Hematopoietic multipotent progenitor cell treated with erythropoietin and hydrocortisone succinate and interleukin-3 and kit ligand, for 6 days (in vitro differentiated cells): ENCODE data around the gene CKS2.
A peak's percentile ranks its signal among the peaks of the same experiment; 100 is the strongest.
"Not testable (repeated sequence)": the region's sequence is repeated elsewhere in the genome, so short reads cannot be mapped to it uniquely, and the experiment has no call there.

Experiments used
- DNase-seq: peaks from one replicate; pipeline ENCODE4 v3.0.0-alpha.2; 2015

CKS2 gene

DNA sequence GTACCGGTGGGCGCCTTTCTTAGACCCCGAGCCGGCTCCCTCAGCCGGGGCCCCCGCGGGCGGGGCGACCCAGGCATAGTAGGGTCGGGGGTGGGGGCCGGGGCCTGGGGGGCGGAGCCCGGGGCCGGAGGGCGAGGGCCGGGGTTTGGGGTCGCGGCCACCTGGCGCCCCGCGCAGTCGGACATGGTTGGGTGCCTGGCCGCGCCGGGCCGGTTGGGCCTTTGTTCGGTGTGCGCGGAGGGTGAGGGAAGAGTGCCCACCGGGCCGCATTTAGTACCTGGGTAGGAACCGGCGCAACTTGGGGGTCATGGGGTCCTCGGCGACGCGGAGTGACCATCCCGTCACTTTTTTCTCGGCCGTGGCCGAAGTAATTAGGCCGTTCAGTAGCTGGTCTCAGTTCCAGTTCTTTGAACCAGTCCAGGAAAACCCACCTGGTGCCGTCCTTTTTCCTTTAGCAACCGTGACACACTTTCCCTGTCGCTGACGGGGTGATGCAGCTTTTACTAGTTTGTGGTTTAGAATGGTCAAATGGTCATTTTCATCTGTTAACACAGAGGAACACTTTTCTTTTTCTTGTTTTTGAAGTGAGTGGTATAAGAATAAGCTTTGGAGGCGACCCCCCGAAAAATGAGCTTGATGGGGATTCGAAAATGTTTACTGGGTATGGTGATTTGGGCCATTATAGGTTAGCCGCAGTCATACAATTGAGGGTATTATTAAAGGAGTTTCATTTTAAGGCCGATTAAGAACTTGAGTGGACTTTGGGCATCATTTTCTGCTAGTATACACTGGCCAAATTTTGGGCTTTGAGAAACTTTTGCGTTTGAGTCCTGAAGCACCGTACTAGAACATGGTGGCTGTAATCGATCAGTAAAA, 589 bp downstream of the CKS2 start:
- peak; percentile 40 for DNase-seq

DNA sequence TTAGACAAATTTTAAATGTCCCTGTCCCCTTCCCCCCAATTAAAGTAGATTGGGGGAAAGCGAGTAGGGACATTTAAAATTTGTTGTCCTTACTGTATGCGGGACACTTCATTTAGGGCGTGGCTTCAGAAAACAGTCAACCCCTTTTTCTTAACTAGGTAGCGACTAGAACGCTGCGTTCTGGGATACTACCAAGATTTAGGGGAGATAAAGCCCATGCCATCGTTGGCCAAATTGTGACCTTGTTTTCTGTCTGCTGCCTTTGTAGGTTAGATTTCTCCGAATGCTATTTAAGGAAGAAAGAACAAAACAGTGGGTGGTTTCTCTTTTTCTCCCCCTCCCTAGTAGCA, 1.2 kb downstream of the CKS2 start:
- peak; percentile 85 for DNase-seq

DNA sequence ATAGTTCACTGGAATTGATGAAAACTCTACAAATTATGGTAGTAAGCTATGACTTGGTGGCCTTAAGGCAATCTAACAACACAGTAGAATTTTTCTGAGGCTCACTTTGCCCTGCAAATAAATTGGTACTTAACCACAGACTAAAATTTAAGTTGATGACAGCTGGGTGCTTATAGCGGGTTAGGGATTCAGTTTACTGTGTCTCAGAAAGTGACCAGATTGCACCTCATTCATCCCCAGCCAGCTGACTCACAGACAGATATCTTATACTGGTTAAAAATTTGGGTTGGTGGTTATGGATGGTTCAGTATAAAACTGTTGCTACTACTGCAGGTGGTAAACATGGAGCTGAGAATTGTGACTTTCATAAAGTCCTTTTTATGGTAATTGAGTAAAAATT, 2.8 kb downstream of the CKS2 start:
- peak; percentile 28 for DNase-seq

DNA sequence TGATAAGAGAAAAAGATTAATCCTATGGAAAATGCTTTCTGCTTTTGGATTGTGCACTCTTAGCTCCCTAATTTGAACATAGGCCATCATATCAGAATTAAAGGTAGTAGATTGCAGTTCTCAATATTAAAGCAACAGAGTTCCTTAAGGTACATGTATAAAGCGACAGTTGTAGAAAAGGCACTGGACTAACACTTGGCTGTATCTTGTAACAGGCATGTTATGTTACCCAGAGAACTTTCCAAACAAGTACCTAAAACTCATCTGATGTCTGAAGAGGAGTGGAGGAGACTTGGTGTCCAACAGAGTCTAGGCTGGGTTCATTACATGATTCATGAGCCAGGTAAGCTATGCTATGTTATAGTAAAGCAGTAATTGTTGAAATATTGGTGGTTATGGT, 4.0 kb downstream of the CKS2 start:
- no peak for DNase-seq

DNA sequence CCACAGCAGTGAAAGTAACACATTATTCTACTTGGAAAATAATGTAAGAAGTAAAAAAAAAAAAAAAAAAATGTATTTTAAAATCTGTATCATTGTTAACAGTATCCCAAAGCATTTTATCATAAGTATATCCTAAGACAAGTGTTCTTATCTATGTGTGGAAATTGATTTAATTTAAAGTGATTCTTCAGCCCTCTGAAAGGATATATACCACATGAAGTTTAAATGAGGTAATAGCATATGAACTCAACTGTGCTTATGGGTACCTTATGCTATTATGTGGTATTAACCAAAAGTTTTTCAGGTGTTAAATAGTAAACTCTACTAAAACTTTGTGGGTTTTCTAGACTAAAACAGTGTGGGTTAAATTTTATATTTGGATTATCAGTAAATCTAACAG, 4.5 kb downstream of the CKS2 start:
- DNase-seq, result no peak

DNA sequence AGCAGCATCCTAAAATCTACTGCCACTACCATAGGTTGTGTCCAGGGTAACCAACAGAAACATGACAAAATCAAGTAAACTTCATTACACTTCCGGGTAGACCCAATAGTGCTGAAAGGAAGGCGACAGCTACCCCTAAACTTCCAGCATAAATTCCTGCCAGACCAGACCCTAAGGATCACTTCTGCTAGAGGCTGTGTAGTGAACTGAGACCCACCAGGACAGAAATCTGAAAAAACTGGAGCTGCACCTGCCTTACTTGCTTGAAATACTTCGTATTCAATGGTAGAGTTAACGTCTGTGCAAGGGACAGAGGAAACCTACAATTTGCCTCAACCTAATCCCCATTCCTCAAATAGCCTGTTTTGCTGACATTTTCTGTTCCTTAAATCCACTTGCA, 6.3 kb downstream of the CKS2 start:
- DNase-seq, result no peak

DNA sequence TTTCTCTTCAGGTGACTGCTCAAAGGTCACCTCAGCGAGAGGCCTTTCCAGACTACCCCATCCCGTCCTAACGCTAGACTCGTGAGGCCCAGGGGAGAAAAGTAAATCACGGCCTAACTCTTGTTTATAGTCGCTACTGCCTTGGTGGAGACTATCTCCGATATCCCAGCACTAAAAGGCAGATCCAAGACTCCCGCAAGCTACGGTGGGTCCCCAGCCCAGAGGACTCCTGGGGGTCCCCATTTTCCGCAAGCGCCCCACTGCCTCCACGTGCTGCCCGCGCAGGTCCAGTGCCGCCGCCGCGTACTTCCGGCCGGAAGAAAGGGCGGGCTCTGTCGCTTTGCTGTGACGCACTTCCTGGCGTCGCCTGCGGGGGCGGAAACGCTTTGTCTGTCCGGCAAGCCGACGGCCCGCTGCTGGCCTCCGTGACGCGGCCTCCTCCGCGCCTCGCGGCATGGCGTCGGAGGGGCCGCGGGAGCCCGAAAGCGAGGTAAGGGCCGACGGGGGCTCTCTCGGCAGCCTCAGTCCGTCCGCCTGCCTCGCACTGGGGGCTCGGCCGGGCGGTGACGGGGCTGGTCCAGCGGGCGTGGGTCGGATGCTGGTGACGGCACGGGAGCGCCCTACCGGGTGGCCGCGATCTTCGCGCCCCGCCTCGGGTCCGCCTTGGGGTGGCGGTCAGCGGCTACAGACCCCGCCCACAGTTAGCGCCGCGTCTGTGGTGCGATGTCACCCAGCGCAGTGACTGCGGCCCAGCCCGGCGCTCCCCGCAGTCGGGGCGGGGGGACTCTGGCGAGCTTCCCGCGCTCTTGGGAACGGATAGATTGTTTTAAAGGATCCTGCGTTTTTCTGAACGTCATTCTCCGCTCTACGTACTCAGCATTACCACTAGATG, 7.4 kb downstream of the CKS2 start, which contains the start of gene SECISBP2:
Gene SECISBP2 (plus strand): TSS at position 378 of the 892 bp plus-strand sequence. CDS start 77 bp downstream, at position 455.
- peak; percentile 98 for DNase-seq

DNA sequence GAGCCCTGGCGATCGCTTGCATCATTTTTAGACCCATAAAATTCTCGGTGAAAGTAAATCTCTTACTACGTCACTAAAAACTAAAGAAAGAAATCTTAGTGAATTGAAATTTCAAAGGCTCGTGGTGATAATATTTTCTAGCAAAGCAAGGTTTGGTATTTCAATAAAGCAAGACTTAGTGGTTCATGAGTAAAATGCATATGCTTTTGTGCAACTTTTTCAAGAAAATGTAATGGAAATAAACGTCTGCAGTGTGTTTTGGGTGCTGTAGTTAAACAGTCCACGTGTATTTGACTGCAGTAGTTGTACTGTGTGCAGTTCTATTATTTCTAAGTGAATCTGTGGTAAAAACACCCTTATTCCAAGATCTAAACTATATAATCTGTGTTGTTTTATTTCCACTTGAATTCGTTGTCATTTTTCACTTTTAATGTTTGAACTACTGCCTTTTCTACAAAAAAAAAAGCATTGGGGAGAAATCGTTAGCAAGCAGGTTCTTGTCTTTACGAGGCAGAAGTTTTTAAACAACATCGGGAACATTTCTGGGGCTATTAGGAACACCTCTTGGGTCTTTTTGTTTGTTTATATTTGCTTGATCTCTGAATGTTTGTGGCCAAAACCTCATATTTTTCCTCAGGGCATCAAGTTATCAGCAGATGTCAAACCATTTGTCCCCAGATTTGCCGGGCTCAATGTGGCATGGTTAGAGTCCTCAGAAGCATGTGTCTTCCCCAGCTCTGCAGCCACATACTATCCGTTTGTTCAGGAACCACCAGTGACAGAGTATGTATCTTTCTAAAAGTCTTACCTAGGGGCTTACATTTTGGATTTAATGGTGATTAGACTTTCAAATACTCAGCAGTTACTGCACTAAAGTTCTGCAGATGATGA, 8.3 kb downstream of the CKS2 start:
- peak; percentile 56 for DNase-seq

DNA sequence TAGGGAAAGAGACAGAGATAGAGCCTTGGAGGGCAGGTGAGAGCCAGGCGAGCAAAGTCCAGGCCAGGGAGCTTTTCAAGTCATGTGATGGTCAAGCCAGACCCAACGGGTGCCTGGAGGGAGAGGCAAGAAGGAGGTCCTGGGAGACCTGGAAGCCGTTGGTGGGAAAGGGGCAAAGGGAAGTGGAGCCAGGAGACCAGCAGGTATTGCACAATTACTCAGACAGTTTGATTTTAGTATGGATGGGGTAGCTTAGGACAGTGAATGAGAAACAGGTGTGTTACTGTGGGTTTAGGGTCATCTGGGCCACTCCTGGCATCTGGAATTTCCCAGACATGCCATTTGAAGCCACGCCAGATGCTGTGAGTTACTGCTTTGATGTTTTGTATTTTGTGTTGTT, 12.4 kb downstream of the CKS2 start:
- DNase-seq, result no peak

DNA sequence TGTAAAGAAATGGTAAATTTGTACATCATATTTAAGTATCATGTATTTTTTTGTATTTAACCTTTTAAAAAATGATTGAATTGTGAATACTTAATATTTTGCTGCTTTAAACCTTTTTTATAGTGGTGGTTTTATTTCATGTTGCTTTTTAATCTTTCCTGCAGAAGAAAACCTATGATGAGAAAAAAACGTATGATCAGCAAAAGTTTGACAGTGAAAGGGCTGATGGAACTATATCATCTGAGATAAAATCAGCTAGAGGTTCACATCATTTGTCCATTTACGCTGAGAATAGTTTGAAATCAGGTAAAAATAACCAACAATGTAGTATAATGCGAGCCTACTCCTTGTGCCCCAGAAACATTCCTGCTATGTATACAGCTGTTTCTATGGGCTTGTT, 14.7 kb downstream of the CKS2 start:
- DNase-seq, result no peak

DNA sequence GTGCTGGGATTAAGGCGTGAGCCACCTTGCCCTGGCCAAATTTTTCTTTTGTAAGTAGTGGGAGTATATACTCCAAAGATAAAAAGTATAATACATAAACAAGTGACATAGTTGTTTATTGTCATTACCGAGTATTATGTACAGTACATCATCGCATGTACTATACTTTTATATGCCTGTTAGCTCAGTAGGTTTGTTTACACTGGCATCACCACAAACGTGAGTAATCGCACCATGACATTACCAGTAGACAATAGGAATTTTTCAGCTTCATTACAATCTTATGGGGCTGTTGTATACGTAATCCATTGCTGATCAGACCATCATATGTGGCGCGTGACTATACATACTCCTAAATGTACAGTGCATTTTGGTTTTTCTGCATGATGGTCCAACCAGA, 17.1 kb downstream of the CKS2 start:
- DNase-seq, result no peak

DNA sequence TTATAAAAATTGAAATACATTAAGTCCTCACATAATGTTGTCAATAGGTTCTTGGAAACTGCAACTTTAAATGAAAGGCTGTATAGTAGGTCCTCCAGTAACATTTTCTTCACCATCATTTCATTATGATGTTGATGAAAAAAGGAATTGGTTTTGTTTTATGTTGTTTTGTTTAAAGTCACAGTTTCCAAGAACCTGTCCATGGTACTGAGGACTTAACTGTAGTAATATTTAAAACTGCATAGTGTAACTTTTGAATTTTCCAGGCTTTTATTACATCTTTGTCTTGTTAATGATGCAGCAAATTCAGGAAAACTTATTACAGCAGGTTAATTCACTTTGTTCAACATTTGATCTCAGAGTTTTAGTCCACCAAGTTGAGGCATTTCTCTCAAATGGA, 18.9 kb downstream of the CKS2 start:
- no peak for DNase-seq

DNA sequence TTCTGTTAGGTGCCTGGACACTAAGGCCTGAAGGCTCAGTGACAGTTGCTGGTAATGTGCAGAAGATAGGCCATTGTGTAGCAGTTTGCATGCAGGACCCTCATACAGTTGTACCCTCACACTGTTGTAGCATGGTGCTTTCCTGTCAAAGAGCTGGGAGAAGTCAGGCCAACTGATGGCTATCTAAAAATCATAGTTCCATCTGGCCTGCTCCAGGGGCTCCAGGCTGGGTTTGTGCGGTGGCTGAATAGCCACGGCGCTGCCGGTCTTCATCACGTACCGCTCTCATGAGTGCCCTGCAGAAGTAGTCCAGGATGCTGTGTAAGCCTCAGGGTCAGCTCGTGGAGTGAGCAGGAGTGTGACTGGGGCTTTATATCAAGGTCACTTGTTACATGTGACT, 19.5 kb downstream of the CKS2 start:
- DNase-seq, result no peak

DNA sequence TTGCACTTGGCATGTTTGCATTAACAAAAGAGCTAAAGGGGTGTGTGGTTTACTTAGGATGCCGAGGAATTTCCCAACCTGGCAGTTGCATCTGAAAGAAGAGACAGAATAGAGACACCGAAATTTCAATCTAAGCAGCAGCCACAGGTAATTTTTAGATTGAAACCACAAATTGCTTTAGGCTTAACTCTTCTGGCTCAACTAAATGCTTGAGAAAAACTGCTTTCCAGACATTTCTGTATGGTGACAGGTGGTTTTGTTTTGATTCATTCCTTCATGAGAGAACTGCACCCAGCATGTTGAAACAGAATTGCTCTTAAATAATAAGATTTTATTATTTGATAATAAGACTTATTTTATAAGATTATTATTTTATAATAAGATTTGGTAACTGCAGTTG, 28.8 kb downstream of the CKS2 start:
- DNase-seq, result no peak

DNA sequence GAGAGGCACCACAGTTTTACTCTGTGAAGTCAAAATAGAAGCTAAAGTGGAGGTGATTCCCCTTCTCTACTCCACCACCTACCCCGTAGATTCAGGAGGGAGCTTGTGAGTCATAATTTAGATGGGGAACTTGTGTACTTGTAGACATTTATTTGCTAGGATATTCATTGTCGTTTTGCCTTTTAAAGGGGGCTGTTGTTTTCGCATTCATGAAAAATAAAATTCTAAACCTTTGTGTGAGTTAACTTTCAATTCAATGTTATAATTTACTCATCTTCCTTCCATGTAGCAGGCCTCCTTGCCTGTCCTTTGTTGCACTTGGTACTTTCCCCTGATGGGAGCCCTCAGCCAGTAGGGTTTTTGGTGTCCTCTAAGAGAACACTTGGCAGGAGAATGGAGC, 29.3 kb downstream of the CKS2 start:
- DNase-seq, result no peak

DNA sequence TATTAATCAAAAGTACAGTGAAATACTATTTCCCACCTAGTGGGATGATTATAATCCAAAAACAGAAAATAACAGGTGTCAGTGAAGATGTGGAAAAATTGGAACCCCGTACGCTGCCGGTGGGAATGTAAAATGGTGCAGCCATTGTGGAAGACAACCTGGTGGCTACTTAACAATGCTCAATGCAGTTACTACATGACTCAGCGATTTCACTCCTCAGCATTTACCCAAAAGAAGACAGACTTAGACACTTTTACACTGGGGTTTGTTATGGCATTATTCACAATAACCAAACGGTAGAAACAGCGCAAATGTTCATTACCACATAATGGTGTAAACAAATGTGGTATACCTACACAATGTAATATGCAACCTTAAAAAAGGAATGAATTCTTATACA, 31.2 kb downstream of the CKS2 start:
- DNase-seq, result peak; percentile 59

DNA sequence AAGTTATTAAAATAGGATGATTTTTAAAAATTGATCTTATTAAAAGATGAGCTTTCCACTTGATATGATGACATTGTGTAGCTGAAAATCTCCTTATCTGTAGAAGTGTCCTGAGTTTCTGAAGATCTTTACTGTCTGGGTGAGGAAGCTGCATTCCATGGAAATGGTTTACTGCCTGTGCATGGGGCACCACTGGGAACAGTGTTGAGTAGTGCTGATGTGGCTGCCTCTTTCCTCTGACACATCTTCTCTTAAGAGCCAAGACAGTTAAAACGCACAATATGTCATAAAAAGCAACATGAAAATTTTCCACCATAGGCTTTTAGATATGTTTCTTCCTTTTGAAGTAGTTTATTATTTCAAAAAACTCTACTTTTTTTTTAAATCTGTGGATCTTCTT, 32.0 kb downstream of the CKS2 start:
- DNase-seq, result no peak

DNA sequence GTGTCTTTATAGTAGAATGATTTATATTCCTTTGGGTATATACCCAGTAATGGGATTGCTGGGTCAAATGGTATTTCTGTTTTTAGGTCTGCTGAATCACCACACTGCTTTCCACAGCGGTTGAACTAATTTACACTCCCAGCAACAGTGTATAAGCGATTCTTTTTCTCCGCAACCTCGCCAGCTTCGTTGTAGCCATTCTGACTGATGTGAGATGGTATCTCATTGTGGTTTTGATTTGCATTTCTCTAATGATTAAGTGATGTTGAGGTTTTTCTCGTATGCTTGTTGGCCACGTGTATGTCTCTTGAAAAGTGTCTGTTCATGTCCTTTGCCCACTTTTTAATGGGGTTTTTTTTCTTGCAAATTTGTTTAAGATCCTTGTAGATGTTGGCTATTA, 32.8 kb downstream of the CKS2 start:
- DNase-seq, result not testable (repeated sequence)

DNA sequence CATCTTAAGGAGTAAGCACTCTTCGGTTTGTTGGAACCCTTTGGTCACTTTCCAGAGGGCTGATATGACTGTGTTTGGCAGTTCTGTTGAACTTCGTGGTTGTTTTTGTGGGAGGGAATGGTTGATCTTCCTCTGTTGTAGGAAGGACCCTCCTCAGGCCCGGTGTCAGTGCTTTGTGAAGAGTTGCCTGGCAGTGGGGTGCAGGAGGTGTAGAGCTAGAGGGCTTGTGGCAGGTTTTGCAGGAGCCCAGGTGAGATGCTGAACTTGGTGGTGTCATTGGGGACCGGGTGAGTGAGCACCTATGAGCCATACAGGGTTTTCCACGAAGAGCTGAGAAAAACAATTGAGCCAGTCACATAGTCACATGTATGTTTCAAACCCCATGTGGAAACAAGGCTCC, 34.5 kb downstream of the CKS2 start:
- no peak for DNase-seq

DNA sequence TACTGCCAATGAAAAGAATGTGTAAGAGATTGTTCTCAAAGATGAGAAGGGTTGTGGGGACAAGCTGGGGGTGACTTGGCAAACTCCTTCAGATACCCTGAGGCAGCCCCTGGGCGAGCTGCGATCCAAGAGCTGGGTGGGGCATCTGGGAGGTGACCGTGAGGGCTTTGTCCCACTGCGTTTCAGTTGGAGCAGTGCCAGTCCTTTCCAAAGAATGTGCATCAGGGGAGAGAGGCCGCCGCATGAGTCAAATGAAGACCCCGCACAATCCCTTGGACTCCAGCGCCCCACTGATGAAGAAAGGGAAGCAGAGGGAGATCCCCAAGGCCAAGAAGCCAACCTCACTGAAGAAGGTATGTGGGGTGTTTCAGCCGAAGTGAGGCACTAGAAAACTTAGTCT, 35.7 kb downstream of the CKS2 start:
- no peak for DNase-seq

DNA sequence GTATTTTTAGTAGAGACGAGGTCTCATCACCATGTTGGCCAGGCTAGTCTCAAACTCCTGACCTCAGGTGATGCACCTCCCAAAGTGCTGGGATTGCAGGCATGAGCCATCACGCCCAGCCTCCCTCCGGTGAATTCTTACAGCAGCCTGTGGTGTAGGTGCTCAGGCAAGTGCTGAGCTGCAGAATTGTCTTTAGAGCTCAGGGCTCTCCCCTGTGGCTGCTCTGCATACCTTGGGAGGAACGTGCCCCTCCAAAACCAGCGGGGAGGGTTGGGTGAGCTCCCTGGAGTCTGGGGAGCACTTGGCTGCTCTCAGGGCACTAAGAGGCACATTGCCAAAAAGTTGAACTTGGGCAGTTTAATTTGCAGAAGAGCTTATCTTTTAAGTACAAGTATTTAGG, 36.7 kb downstream of the CKS2 start:
- no peak for DNase-seq

DNA sequence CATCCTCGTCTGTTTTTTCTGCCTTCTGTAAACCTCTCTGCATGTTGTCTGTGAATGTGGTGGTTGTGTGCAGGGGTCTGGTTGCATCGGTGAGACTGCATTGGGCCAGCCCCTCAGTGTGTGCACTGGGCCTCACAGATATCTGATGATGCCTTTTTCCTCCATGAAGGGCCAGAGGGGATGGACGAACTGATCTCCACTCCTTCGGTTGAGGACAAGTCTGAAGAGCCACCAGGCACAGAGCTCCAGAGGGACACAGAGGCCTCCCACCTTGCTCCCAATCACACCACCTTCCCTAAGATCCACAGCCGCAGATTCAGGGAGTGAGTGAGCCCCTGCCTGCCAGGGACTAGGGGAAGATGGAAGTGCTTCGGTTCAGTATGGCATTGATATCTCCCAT, 38.6 kb downstream of the CKS2 start:
- no peak for DNase-seq

DNA sequence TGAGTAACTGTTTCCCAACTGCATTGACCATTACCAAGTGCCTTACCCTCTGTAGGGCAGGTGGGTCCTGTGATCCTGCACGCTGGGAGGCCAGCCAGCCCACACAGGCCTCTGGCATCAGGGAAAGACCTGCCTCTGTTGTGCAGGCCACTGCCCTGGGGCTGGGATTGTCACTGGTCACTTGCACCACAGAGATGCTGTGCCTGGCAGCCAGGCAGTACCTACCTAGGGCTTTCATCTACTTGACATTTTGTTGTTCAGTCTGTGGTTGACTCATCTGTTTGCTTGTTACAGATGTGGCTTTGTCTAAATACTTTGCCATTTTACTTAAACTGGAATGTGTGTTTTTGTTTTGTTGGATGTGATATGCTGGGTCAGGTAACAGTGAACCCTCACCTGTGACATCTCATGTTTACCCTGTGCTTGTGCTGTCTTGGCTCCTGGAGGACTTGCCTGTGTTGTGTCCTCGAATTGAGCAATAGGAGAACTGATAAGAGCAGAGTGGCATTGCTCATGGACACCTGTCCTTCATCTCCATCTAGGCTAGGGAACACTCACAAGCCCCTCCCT, 40.1 kb downstream of the CKS2 start:
- DNase-seq, result no peak
